HG02973 (cell line): ENCODE results near the gene FBF1.
A peak's percentile ranks its signal among the peaks of the same experiment; 100 is the strongest.
"Not testable (repeated sequence)": the region's sequence is repeated elsewhere in the genome, so short reads cannot be mapped to it uniquely, and the experiment has no call there.

Experiments used
- ATAC-seq: cut with Tn5 transposase; IDR thresholded peaks from one replicate; pipeline ENCODE4 v1.9.1; 2021; ENCODE audit warnings: moderate library complexity; ENCODE audit not compliant: unreplicated experiment

Gene FBF1

DNA sequence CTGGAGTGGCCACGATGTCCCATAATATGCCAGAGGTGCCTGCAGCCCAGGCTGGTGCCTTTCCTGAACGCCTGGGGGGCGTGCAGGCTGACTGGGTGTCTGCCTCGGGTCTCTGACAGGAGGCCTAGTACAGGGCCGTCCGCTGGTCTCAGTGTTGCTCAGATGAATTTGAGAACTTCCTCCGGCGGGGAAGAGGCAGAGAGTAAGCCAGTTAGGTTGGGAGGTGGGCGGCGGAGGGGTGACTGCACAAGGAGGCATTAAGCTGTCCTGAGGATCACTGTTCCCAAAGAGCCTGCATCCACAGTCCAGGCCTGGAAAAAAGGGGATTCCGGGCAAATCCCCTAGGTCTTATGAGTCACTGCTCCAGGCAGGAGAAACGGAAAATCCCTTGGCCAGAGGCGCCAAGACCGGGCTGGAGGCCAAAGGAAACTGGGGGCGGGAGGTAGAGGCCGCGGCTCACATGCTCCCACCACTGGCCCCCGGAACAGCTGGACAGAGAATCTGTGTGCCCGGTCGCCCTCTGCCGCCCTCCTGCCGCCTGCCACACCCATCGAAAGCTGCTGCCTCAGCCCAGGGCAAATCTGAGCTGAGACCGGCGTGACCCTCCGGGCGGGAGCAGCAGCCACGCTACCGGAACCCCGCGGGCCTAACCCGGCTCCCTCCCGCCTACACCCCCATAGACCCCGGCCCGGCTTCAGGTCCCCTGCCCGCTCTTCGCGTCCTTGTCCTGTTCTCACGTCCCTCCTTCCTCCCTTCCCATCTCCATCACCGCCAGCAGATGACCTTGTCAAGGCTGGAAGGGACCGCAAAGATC lies 63.7 kb downstream of the FBF1 start:
- ATAC-seq, result no peak

GRCh38 chr17:75876190-75876937 lies 64.5 kb downstream of the FBF1 start:
- no peak for ATAC-seq

DNA sequence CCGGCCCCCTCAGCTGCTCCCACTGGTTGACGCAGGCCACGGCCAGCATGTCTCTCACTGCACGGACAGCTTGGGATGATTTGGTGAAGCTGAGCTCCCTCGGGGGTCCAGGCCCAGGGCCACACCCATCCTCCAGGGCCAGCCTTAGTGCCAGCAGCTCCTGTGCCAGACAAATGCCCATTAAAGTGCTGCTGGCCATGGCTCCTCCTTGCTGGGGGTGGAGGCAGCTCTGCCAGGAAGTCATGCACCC lies 65.0 kb downstream of the FBF1 start:
- ATAC-seq, result no peak

GRCh38 chr17:75875182-75875939 lies 65.5 kb downstream of the FBF1 start:
- no peak for ATAC-seq

- ATAC-seq, result no peak
These were observed 66.3 kb downstream of the FBF1 start for GRCh38 chr17:75874323-75875181.

DNA sequence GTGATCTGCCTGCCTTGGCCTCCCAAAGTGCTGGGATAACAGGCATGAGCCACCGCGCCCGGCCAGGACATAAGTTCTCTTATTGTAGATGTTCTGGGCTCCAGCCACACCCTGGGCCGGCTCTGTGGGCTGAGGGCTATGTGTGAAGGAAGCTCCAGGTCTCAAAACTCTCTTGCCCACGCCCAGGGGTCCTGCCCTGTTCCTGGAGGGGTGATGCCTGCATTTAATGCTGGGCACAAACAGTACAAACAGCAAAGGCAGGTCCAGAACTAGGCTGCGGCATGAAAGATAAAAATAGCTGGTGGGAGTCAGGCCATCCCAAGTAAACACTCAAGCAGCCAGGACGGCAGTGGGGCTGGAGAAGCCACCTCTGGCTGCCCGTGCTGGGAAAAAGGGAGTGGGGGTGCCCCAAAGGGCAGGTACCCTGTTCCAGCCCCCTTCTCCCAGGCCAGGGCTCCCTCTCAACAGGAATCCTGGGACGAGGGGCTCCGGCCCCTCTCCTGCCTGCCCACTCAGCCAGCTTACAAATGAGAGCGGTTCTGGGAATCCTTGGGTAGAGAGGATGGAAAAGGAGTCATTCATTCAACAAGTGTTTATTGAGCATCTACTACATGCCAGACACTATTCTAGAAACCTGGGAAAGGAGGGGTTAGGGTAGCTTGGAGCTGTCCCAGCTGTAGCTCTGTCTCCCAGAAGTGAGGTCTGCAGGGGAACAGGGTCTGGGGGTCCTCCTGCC lies 67.1 kb downstream of the FBF1 start:
- ATAC-seq, result no peak

- no peak for ATAC-seq
These were observed 68.1 kb downstream of the FBF1 start for GRCh38 chr17:75872434-75873351.

GRCh38 chr17:75870228-75870627 lies 70.6 kb downstream of the FBF1 start:
- ATAC-seq, result not testable (repeated sequence)

- no peak for ATAC-seq
These were observed 71.3 kb downstream of the FBF1 start for GRCh38 chr17:75869282-75870141.

- not testable (repeated sequence) for ATAC-seq
These were observed 72.0 kb downstream of the FBF1 start for GRCh38 chr17:75868730-75869281.

DNA sequence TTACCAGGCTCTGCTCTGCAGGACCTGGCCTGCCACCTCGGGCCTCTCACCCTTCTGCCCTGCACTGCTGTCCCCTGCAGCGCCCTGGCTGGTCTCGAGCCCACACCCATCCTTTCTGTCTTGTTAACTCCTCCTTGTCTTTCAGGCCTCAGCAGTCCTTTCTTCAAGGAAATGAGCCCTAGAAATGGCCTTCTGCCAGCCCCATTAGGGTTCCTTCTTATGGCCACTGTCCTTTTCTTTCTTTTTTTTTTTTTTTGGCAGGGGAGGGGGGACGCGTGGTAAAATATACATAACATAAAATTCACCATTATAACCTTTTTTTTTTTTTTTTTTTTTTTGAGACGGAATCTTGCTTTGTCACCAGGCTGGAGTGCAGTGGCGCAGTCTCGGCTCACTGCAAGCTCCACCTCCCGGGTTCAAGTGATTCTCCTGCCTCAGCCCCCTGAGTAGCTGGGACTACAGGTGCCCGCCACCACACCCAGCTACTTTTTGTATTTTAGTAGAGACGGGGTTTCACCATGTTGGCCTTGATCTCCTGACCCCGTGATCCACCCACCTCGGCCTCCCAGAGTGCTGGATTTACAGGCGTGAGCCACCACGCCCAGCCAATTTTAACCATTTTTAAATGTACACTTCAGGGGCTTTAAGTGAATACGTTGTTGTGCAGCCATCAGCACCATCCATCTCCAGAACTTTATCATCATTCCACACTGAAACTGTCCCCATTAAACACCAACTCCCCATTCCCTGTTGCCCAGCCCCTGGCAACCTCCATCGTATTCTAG lies 75.2 kb downstream of the FBF1 start:
- not testable (repeated sequence) for ATAC-seq

- ATAC-seq, result peak; percentile 6
These were observed 76.0 kb downstream of the FBF1 start for GRCh38 chr17:75864887-75865286.

DNA sequence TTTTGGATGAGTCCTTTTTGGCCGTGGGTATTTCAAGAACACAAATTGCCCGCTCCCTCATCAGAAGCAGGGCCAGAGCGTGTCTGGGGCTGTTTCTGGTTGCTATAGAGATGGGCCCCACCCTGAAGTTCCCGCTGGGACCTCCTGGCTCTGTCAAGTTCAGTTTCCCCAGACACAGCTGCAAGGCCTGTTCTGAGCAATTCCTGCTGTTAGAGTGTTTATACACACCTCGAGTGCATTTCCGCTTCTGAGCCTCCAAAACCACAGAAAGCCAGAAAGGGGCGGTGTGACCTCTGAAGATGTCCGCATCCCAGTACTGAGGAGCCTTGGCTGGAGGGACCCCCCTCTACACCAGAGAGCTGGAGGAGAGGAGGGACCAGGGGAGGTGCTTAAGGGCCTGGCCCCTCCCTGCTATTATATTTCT lies 76.4 kb downstream of the FBF1 start:
- ATAC-seq, result peak; percentile 82

- no peak for ATAC-seq
These were observed 78.9 kb downstream of the FBF1 start for GRCh38 chr17:75861927-75862317.
